Stomach smooth muscle (tissue), 2 donors: ENCODE measurements around the gene FERMT3.

Experiments used
- H3K27ac ChIP-seq: one replicate; pipeline ENCODE4 v1.7.0; 2013; ENCODE audit warnings: mild to moderate bottlenecking, low read length, inconsistent platforms
- H3K27me3 ChIP-seq, 2 donors: one replicate each; pipeline ENCODE4 v1.7.0; 2013; ENCODE audit warnings: low read length in 2 of 2; ENCODE audit not compliant: insufficient read depth in 2 of 2, control insufficient read depth in 1 of 2
- H3K36me3 ChIP-seq, 2 donors: one replicate each; pipeline ENCODE4 v1.7.0; 2013; ENCODE audit warnings: low read length in 2 of 2; ENCODE audit not compliant: control insufficient read depth in 2 of 2, insufficient read depth in 2 of 2
- H3K4me1 ChIP-seq: one replicate; pipeline ENCODE4 v1.7.0; 2013; ENCODE audit warnings: low read length; ENCODE audit not compliant: control insufficient read depth, insufficient read depth
- H3K4me3 ChIP-seq, 2 donors: one replicate each; pipeline ENCODE4 v1.7.0; 2013; ENCODE audit warnings: low read length in 2 of 2
- H3K9ac ChIP-seq, 2 donors: one replicate each; pipeline ENCODE4 v1.7.0; 2013; ENCODE audit warnings: low read length in 2 of 2, mild to moderate bottlenecking in 1 of 2
- H3K9me3 ChIP-seq, 2 donors: one replicate each; pipeline ENCODE4 v1.7.0; 2013; ENCODE audit warnings: low read length in 2 of 2; ENCODE audit not compliant: control insufficient read depth in 2 of 2
- donor health status: healthy.
- donor health status: Pancreatic carcinoma.

The FERMT3 gene

DNA sequence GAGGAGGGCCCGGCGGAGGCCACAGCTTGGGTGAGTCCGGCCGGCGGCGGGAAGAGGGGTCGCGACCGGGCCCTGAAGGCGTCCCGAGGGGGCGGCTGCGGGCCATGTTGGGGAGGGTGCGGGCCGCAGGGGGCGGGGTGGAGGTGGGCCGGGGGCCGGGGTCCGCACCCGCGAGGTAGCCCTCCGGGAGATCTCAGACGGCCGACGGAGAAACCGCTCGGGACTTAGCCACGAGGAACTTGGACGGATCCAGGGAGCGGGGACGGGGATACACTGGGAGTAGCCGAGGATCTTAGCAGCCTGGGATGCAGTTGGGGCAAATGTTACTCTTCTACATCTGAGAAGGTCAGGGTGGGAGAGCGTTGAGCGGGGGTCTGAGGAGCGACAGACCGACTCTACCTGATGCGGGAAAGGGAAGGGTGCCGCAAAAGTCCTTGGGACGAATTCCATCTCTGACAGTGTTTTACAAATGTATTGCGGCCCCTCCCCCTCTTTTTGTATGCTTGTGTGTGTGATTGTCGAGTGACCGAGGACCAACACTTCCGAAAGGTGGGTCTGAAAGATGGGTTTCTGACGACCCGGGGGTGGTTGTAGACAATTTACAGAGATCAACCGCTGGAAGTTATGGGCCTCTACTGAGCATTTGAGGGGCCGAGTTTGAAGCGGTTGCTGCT lies 19.9 kb upstream of the FERMT3 start:
- H3K36me3 ChIP-seq, result no peaks in the 10 kb centered on the region
- no peak overlapping the region for H3K9ac ChIP-seq
- H3K4me3 ChIP-seq, result no peak overlapping the region
- peaks cover 26% of the 10 kb centered on the region for H3K4me1 ChIP-seq
- H3K27ac ChIP-seq, result peak overlapping the region; percentile 41
- H3K9me3 ChIP-seq, result no peaks in the 10 kb centered on the region
- no peaks in the 10 kb centered on the region for H3K27me3 ChIP-seq

DNA sequence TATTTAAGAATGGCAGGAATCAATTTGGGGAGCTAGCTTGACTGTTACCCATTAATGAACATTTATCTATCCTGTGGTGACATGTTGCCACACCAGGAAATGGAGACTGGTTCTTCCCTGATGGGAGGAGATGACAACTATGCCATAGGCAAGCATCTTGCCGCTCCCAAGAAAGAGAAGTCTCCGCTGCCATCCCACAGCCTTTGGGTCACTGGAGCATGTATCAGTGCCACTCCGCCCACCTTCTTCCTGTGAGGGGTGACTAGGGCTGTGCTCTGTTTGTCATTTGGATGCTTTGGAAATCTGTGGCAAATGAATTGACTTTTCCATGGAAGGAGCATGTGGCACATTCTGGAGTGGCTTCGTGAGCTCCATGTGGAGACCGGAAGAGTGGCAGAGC lies 14.1 kb upstream of the FERMT3 start:
- no peak overlapping the region for H3K27ac ChIP-seq
- H3K9me3 ChIP-seq, result no peaks in the 10 kb centered on the region
- H3K4me3 ChIP-seq, result no peak overlapping the region
- H3K4me1 ChIP-seq, result no peaks in the 10 kb centered on the region
- peaks cover 38 to 47% of the 10 kb centered on the region in 2 donors for H3K36me3 ChIP-seq
- H3K9ac ChIP-seq, result no peak overlapping the region
- H3K27me3 ChIP-seq, result no peaks in the 10 kb centered on the region

DNA sequence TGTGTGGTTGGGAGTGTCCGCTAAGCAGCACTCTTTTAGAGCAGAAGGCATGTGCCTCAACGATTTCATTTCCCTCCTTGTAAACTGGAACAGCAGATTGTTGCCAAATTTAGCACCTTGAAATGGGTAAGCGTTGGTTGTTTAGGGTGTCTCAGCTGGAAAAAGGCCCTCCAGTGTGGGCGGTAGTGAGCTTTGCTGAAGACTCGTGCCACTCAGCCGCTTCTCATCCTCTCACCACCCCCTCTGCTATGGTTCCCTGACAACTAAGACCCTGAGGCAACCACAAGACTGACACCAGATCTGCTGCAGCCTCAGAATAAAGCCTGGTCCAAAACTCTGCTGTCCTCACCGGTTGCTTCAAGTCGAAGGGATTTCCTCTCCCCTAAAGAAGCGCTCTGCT lies 9.9 kb upstream of the FERMT3 start:
- Histone ChIP-seq H3K4me3 (no peak overlapping the region), H3K27ac (no peak overlapping the region), H3K9me3 (no peaks in the 10 kb centered on the region), H3K4me1 (no peaks in the 10 kb centered on the region), H3K9ac (no peak overlapping the region), H3K27me3 (no peaks in the 10 kb centered on the region), H3K36me3 (peaks cover 60 to 64% of the 10 kb centered on the region in 2 donors)

DNA sequence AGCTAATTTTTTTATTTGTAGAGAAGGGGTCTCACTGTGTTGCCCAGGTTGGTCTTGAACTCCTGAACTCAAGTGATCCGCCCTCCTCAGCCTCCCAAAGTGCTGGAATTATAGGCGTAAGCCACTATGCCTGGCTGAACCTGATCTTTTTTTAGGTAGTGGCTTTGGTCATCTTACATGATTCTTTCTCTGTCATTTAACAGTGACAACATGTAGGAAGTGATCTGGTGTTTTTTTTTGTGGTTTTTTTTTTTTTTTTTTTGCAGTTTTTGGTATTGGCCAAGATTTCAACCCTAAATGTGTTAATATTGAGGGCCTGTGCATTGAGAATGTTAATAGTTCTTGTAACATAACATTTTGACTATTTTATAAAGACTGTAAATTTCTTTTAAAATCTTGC lies 8.0 kb upstream of the FERMT3 start:
- Histone ChIP-seq H3K4me3 (no peak overlapping the region), H3K27me3 (no peaks in the 10 kb centered on the region), H3K9ac (no peak overlapping the region), H3K27ac (no peak overlapping the region), H3K4me1 (no peaks in the 10 kb centered on the region), H3K9me3 (no peaks in the 10 kb centered on the region), H3K36me3 (peaks cover 68% of the 10 kb centered on the region in 2 donors)

DNA sequence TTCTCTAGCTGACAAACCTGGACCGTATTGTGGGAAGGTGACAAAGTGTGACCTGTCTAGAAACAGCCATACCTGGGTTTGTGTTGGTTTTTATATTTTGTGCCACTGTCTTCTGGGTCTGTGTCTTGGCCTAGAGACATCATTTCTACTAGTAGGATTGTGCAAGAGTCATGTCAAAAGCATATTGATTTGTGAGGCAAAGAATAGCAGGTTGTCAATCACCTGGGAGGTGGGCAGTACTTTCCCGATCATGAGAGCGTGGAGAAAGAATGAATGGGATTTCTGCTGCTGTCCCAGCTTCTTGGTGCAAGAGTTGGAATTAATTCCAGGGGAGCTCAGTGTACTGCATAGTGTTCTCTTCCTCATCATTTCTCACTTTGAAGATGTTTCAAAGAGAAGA lies 5.0 kb upstream of the FERMT3 start:
- Histone ChIP-seq H3K9me3 (no peaks in the 10 kb centered on the region), H3K27me3 (no peaks in the 10 kb centered on the region), H3K9ac (no peak overlapping the region), H3K4me1 (peaks cover 10% of the 10 kb centered on the region), H3K36me3 (peaks cover 52 to 53% of the 10 kb centered on the region in 2 donors), H3K4me3 (no peak overlapping the region), H3K27ac (no peak overlapping the region)

DNA sequence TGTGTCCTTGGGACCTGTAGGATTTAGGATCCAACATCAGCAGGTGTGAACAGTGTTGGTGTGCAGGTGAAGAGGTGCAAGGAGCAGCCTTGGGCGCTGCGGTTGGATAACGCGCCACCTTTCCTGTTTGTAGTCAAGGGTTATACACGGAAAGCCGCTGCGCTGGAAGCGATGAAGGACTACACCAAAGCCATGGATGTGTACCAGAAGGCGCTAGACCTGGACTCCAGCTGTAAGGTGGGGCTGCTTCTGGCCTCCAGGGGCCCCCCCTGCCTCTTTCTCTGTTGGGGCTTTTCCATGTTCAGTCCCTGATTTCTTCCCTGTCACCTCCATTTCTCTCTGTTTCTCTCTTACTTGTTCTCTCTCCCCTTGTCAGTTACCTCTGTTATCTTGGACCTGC lies 3.5 kb upstream of the FERMT3 start:
- peaks cover 15% of the 10 kb centered on the region for H3K4me1 ChIP-seq
- no peaks in the 10 kb centered on the region for H3K27me3 ChIP-seq
- H3K9ac ChIP-seq, result no peak overlapping the region
- no peaks in the 10 kb centered on the region for H3K9me3 ChIP-seq
- H3K27ac ChIP-seq, result no peak overlapping the region
- peaks cover 39 to 44% of the 10 kb centered on the region in 2 donors for H3K36me3 ChIP-seq
- no peak overlapping the region for H3K4me3 ChIP-seq

DNA sequence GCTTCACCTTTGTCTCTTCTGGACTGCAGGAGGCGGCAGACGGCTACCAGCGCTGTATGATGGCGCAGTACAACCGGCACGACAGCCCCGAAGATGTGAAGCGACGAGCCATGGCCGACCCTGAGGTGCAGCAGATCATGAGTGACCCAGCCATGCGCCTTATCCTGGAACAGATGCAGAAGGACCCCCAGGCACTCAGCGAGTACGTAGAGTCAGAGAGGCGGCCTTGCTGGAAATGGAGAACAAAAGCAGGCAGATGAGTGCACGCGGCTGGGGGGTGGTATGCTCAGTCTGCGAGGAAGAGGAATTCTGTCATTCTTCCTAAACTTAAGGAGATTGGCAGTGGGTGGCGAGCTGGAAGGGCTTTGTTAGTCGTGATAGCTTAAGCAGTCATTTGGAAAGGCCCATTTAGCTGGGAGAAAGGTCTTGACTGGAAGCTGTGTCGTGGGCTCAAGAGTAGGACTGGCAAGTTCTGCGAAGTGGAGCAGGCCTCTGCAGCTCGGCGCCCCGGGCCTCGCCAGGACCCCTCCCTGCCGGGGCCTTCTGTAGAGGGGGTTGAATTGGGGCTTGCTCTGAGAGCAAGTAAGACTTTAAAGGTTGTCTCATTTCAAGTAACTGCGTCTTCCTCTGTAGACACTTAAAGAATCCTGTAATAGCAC lies 3.0 kb upstream of the FERMT3 start:
- no peak overlapping the region for H3K4me3 ChIP-seq
- H3K27ac ChIP-seq, result no peak overlapping the region
- no peaks in the 10 kb centered on the region for H3K27me3 ChIP-seq
- H3K9me3 ChIP-seq, result no peaks in the 10 kb centered on the region
- no peak overlapping the region for H3K9ac ChIP-seq
- peaks cover 39 to 44% of the 10 kb centered on the region in 2 donors for H3K36me3 ChIP-seq
- H3K4me1 ChIP-seq, result peaks cover 21% of the 10 kb centered on the region

DNA sequence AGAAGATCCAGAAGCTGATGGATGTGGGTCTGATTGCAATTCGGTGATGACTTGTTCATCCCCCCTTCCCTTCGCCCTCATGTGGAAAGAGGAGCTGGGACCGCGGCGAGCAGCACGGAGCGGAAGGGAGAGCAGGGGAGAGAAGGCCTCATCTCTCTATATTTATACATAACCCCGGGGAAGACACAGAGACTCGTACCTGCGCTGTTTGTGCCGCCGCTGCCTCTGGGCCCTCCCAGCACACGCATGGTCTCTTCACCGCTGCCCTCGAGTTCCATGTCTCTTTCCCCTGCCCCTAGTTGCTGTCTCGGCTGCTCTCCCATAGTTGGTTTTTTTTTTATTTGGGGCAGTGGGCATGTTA lies 2.5 kb upstream of the FERMT3 start:
- no peaks in the 10 kb centered on the region for H3K9me3 ChIP-seq
- H3K4me1 ChIP-seq, result peaks cover 24% of the 10 kb centered on the region
- H3K27ac ChIP-seq, result no peak overlapping the region
- no peaks in the 10 kb centered on the region for H3K27me3 ChIP-seq
- no peak overlapping the region for H3K9ac ChIP-seq
- H3K36me3 ChIP-seq, result peaks cover 39 to 44% of the 10 kb centered on the region in 2 donors
- no peak overlapping the region for H3K4me3 ChIP-seq

DNA sequence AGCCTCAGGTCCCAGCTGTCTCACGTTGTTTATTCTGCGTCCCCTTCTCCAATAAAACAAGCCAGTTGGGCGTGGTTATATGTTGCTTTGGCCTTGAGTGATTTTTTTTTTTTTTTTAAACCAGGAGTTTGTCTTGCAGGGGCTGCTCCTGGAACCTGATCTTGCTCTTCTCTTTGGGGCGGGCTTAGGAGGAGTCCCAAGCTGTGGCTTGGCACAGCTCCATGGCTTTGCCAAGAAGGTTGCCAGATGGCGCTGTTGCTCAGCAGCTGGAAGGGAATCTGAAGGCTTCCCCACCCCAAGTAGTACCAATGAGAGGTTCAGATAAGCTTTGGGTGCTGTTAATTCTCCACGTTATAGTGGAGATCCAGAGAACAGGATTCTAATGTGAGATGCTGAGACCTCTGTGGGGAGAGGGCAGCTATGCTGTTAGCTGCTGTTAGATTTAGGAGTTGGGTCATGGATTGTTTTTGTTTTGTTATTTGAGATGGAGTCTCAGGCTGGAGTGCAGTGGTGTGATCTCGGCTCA lies 2.0 kb upstream of the FERMT3 start:
- H3K27me3 ChIP-seq, result no peaks in the 10 kb centered on the region
- peak overlapping the region; percentile 31 for H3K27ac ChIP-seq
- no peak overlapping the region for H3K9ac ChIP-seq
- H3K4me1 ChIP-seq, result peaks cover 24% of the 10 kb centered on the region
- H3K4me3 ChIP-seq, result no peak overlapping the region
- H3K9me3 ChIP-seq, result no peaks in the 10 kb centered on the region
- H3K36me3 ChIP-seq, result peaks cover 39 to 44% of the 10 kb centered on the region in 2 donors

DNA sequence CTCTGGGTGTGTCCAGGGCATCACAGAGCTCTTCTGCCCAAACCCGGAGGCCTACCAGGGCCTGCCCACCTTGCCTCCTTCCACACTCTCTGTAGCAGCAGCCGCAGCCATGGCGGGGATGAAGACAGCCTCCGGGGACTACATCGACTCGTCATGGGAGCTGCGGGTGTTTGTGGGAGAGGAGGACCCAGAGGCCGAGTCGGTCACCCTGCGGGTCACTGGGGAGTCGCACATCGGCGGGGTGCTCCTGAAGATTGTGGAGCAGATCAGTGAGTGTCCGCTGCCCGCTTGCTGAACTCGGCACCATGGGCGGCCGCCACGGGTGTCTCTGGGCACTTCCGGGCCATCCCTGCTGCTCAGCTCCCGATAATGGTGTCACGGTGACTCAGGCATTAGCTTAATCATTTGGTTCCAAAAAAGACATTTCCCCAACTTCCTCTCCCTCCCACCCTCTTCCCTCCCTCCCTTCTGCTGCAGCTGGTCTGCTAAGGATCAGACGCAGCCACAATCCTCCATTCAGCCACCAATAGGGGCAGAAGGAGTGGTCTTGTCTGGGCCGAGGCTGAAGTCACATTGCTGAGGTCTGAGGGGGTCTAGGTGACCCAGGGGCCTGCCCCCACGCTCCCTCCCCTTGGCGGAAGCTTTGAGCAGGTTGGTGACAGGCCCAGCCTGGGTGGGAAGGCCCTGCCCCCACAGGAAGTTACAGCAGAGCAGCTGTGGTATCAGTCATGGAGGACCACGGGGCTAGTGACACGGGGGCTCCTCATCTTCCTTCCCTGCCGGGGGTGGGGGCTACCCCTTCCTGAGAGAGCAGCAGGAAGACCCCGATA lies 950 bp downstream of the FERMT3 start:
- Histone ChIP-seq H3K9me3 (no peaks in the 10 kb centered on the region), H3K36me3 (peaks cover 17 to 27% of the 10 kb centered on the region in 2 donors), H3K27ac (peak overlapping the region; percentile 64), H3K4me3 (peak overlapping the region; percentile 19 to 54), H3K27me3 (no peaks in the 10 kb centered on the region), H3K9ac (peak overlapping the region; percentile 51 to 62), H3K4me1 (peaks cover 24% of the 10 kb centered on the region)
